GM19238 (cell line): Measurements from ENCODE around the gene C1orf35.
A peak's percentile ranks its signal among the peaks of the same experiment; 100 is the strongest.

ENCODE experiments used
- DNase-seq: peaks from one replicate; pipeline ENCODE4 v3.0.0; 2011; ENCODE audit warnings: low spot score; ENCODE audit not compliant: insufficient read length

The C1orf35 gene

GRCh38 chr1:228095161-228095560 is 8.0 kb downstream of the C1orf35 start:
- DNase-seq, result no peak

- DNase-seq, result no peak
These were observed 8.6 kb downstream of the C1orf35 start for GRCh38 chr1:228094432-228095016.

- DNase-seq, result no peak
These were observed 9.8 kb downstream of the C1orf35 start for GRCh38 chr1:228093050-228093906.

- no peak for DNase-seq
These were observed 10.6 kb downstream of the C1orf35 start for GRCh38 chr1:228092342-228093049.

- DNase-seq, result no peak
These were observed 12.0 kb downstream of the C1orf35 start for GRCh38 chr1:228091084-228091483.

GRCh38 chr1:228090613-228091081 is 12.5 kb downstream of the C1orf35 start:
- no peak for DNase-seq

GRCh38 chr1:228089519-228090380 is 13.4 kb downstream of the C1orf35 start:
- DNase-seq, result no peak

GRCh38 chr1:228088586-228089498 is 14.3 kb downstream of the C1orf35 start:
- DNase-seq, result no peak

- no peak for DNase-seq
These were observed 15.3 kb downstream of the C1orf35 start for GRCh38 chr1:228087771-228088251.

- DNase-seq, result no peak
These were observed 17.7 kb downstream of the C1orf35 start for GRCh38 chr1:228085287-228085951.

GRCh38 chr1:228084797-228085196 is 18.3 kb downstream of the C1orf35 start:
- no peak for DNase-seq

- DNase-seq, result no peak
These were observed 18.8 kb downstream of the C1orf35 start for GRCh38 chr1:228084325-228084724.

GRCh38 chr1:228083871-228084278 is 19.2 kb downstream of the C1orf35 start:
- no peak for DNase-seq

GRCh38 chr1:228082918-228083870 is 19.9 kb downstream of the C1orf35 start:
- DNase-seq, result no peak

GRCh38 chr1:228082214-228082917 is 20.8 kb downstream of the C1orf35 start, which contains the start of gene ARF1:
ARF1 (plus strand) TSS chr1:228082708; CDS start chr1:228097115, 14,407 bp downstream.
- DNase-seq, result peak; percentile 99

GRCh38 chr1:228081578-228082213 is 21.4 kb downstream of the C1orf35 start:
- DNase-seq, result no peak

GRCh38 chr1:228081144-228081543 is 22.0 kb downstream of the C1orf35 start:
- no peak for DNase-seq
